HG02763 (cell line): ENCODE data around the gene TSG101.

Experiments used
- ATAC-seq: cut with Tn5 transposase; IDR thresholded peaks from one replicate; pipeline ENCODE4 v1.9.1; 2021; ENCODE audit warnings: mild to moderate bottlenecking, moderate library complexity; ENCODE audit not compliant: unreplicated experiment

TSG101 gene

GRCh38 chr11:18495271-18495670 is 31.5 kb downstream of the TSG101 start:
- ATAC-seq = no peak

GRCh38 chr11:18493310-18493709 is 33.4 kb downstream of the TSG101 start:
- no peak for ATAC-seq

DNA sequence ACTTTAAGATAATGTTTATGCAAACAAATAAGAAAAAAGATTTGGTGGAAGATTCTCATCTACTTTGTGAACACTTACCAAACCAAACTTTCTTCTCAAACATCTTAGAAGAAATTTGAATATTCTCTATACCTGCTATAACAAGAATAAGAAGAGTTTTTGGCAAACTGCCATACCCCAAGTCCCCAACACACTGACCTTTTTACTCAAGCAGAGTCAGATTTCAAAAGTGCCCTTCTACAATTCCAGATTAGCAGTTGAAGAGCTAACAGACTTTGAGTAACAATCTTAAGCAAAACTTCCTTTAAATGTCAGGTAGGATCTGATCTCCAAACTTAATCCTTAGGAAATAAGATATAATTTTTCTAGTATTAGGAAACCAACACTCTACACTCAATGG is 33.9 kb downstream of the TSG101 start:
- ATAC-seq = no peak

GRCh38 chr11:18491924-18492323 is 34.8 kb downstream of the TSG101 start:
- no peak for ATAC-seq

- ATAC-seq = no peak
Observed at GRCh38 chr11:18490736-18491485, 35.8 kb downstream of the TSG101 start.

DNA sequence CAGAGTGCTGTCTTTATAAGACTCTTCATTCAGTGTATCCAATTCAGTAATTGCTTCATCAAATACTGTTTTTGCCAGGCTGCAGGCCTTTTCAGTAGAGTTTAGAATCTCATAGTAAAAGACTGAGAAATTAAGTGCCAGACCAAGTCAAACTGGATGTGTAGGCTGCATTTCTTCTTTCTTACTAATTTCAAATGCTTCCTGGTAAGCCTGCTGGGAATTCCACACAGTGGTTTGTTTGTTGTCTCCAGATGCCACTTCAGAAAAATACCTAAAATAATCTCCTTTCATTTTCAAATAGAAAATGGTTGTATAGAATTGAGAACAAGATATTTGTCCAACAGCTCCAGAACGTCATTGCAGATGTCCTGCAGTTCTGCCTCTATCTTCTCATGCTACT is 36.4 kb downstream of the TSG101 start:
- ATAC-seq = no peak

GRCh38 chr11:18485913-18486528 is 40.7 kb downstream of the TSG101 start:
- ATAC-seq = peak; percentile 61

DNA sequence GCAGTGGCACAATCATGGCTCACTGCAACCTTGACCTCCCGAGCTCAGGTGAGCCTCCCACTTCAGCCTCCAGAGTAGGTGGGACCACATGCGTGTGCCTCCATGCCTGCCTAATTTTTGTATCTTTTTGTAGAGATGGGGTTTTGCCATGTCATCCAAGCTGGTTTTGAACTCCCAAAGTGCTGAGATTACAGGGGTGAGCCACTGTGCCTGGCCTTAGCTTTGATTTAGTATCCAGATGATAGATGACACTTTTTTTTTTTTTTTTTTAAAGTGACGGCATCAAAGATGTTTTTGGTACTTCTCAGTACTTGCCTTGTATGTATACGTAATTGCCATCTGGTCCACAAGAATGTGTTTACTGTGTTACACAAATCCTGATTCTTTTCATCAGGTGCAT is 47.7 kb downstream of the TSG101 start:
- no peak for ATAC-seq

DNA sequence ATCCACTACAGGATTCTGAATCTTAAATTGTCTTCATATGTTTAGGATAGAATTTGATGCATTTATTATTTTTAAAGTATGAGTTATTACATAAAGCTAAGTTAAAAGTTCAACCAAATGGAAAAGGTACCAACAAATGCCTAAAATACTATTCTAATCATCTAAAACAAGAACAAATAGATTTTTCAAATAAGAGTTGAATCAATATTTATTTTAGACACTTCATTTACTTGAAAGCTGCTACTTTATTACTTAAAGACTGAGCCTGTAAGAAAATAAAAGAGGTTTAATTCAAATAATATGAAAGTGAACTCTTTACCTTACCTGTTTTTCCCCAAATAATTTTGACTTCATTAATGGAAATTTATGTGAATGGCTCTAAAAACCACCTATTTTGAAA is 54.2 kb downstream of the TSG101 start:
- no peak for ATAC-seq

GRCh38 chr11:18471995-18472394 is 54.7 kb downstream of the TSG101 start:
- ATAC-seq = no peak

DNA sequence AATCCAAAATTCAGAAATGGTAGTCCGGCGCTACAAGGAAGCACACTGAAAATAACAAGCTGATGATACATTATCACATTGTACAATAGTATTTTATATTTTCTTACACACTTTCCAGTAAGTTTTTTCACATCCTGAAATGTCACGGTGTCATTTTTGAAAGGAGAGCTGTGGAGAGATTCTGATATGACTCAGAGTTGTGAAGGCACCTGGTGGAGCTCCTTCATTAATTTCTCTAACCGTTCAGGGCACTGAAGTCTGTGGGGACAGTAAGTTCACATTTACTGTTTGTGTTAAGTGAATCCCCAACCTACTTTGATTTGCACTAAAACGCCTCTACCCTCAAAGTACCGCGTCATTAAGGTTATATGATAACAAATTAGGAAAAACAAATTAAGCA is 57.8 kb downstream of the TSG101 start:
- no peak for ATAC-seq

- no peak for ATAC-seq
Observed at GRCh38 chr11:18468059-18468458, 58.7 kb downstream of the TSG101 start.

GRCh38 chr11:18466402-18466801 is 60.3 kb downstream of the TSG101 start:
- no peak for ATAC-seq

- no peak for ATAC-seq
Observed at GRCh38 chr11:18463439-18463838, 63.3 kb downstream of the TSG101 start.

GRCh38 chr11:18461909-18462308 is 64.8 kb downstream of the TSG101 start:
- no peak for ATAC-seq

DNA sequence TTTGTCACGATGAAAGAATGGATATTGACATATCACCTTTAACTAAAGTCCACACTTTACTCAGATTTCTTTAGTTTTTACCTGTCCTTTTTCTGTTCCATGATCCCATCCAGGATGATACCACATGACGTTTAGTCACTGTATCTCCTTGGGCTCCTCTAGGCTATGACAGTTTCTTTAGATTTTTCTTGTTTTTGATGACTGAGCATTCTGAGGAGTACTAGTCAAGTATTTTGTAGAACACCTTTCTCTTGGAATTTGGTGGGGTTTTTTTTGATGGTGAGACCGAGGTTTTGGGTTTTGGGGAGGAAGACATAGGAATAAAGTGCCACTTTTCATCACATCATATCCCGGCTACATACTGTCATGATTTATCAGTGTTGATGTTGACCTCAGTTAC is 67.1 kb downstream of the TSG101 start:
- no peak for ATAC-seq

DNA sequence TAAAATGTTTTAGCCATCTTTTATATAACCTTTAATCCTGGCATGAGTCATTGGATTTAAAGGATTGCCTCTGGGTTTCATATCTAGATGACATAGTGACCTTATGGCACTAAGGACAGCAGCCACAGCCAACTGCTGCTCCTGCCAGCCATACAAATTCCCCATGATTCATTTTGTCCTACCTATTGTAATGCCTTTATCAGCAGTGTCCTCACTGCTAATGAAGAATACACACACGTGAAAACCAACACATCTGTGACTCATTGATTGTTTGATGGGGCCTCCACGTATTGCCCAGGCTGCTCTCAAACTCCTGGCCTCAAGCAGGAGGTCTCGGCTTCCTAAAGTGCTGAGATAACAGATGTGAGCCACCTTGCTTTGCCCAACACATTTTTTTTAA is 69.3 kb downstream of the TSG101 start:
- ATAC-seq = no peak

- ATAC-seq = no peak
Observed at GRCh38 chr11:18455686-18456372, 70.9 kb downstream of the TSG101 start, which contains the start of gene LDHAL6A. LDHAL6A (plus strand) TSS chr11:18455856; CDS start chr11:18456681, 825 bp downstream.

DNA sequence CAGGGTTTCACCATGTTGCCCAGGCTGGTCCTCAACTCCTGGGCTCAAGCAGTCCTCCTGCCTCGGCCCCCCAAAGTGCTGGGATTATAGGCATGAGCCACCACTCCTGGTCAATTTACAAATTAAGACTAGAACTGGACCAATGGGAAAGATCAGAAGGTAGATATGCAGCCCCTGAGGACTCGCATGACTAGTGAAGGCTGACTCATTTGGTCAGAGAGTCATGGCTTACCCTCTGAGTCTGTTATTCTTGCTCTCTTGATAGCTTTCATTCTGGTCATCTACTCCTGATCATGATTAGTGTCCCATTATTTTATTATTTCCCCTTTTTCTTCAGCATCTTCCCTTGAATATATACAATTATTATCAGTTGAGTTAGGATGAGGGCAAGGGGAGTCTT is 73.8 kb downstream of the TSG101 start:
- no peak for ATAC-seq

DNA sequence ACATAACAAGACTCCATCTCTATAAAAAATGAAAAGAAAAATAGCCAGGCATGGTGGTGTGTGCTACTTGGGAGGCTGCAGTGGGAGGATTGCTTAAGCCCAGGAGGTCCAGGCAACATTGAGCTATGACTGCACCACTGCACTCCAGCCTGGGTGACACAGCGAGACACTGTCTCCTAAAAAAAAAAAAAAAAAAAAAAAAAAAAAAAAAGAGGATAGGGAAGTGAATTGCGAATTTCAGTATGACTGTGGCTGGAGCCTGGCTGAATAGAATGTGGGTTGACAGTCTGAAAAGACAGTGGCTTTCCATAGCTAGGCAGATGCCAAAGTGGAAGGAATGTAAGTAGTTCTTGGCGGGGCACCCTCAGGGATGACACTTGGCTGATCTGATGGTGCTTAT is 77.5 kb downstream of the TSG101 start:
- no peak for ATAC-seq

- ATAC-seq = no peak
Observed at GRCh38 chr11:18438691-18439090, 88.1 kb downstream of the TSG101 start.
